Stimulated activated CD8-positive, alpha-beta memory T cell treated with anti-CD3 and anti-CD28 coated beads, Interleukin-7, amount 100 ng/mL, for 48 hours (primary cell): ENCODE measurements around the gene ITM2C.

Source experiments
- DNase-seq, 2 donors: peaks; one replicate each; pipeline ENCODE4 v3.0.0-alpha.2; 2020; ENCODE audit warnings: low read depth in 1 of 2; ENCODE audit errors: extremely low read depth in 1 of 2

Gene ITM2C

DNA sequence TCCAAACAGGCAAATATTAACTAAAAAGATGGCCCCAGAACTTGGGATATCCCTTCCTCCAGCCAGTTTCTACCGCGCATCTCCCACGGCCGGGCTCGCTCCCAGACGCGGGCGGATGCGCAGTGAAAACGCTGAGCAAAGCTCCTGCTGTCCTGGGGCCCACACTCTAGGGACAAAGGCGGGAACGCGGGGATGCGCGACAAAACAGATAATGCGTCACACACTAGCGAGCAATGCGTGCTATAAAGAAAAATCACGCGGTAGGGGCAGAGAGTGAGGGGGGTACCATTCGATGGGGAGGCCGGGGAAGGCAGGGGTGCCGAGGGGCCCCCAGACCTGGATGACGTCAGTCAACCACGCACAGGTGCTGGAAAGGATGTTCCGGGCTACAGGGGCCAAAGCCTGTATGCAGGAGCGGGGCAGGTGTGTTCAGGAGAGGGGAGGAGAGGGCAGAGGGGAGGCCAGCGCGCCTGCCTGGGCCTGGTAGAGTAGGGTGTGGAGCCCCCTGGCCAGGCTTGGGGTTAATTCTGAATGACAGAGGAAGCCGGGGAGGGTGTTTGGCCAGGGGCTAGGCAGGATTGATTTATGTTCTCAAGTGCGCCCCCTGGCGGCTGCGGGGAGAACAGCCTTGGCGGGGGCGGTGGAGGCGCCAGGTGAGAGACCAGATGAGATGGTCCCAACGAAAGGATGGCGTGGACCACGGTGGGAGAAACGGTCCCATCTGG, 14.9 kb upstream of the ITM2C start:
- DNase-seq, result peak; percentile 49 to 58

DNA sequence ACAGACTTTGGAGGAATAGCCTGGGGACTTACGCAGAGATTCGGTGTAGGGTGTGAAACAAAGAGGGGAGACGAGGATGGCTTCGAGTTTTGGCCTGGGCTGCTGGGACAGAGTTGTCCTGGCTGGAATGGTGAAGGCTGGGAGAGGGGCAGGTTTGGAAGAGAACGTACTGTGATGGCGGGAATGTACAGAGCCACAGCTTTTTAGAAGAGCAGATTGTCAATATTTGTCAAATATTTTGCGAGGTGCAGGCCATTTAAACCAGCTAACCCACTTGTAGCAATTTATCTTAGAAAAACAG, 14.4 kb upstream of the ITM2C start:
- DNase-seq, result no peak

DNA sequence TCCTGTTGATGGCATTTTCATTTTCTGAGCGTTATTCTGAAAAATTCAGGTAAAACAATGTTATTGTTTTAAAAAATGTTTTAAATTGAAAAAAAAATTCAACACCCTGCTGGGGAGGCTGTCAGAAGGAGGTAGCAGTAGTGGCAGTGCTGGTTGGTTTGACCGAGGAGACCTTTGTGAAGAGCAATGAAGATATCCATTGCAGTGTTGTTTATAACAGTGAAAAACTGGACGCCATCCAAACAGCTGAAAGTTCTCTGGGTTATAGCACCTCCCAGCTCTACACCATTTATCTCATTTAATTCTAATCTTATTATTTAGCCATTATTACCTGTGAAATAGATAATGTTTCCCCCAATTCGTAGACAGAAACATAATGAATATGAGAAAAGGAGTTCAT, 12.6 kb upstream of the ITM2C start:
- DNase-seq, result no peak

DNA sequence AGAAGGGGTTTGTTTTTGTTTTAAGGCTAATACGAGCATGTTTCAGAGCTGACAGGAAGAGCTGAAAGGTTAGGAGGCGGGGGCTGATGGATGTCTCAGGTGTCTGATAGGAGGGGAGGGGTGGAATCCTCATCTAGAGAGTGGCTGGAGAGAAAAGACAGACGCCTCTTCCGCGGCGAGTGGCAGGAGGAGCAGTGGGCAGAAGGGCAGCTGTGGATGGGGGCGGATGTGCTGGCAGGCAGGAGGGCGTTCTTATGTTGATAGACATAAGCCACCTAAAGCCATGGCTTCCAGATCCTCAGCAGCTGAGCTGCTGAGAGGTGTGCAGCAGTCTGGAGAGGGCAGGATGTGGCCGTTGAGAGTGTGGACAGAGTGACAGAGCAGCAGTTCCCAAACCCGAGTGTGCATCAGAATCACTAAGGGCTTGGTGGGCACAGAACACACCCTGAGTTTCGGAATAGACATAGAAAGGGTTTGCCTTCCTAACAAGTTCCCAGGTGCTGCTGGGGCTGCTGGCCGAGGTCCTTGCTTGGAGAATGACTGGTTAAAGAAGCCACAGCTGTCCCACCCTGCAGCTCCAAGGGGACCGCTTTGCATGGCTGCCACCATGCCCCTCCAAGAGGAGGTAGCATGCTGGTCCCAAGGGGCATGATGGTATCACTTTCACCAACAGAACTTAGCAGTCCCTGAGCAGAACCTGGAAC, 3.0 kb upstream of the ITM2C start:
- no peak for DNase-seq

DNA sequence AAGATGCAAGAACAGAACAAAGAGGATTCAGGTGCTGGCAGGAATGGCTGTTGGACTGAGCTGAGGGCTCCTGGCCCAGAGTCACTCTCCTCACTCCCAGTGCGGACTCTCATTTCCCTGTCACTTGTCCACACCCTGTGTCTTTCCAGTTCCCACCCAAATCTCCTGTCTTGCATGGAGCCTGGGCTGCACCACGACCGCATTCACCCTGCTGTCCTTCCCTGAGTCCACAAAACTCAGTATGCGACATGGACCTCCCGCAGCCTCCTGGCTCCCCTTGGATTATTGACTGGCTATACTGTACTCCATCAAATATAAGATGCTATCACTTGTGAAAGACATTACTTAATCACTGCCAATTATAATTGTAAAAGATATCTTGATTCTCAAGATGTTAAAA, 2.5 kb upstream of the ITM2C start:
- no peak for DNase-seq

DNA sequence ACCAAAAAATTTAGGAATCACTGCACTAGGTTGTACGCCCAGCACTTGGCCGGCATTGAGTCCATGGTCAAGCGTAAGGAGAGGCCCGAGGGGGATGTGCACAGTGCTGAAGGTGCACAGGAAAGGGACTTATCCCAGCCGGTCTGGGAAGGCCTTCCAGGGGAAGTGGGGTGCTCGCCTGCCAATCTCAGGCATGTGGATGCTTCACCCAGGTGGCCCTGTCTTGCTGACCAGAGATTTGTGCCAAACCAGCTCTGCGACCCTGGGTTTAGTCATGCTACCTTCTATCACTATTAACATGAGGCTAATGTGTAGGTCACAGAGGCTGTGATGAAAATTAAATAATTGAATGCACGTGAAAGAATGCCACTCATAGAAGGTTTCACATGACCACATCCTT, 1.7 kb upstream of the ITM2C start:
- no peak for DNase-seq

DNA sequence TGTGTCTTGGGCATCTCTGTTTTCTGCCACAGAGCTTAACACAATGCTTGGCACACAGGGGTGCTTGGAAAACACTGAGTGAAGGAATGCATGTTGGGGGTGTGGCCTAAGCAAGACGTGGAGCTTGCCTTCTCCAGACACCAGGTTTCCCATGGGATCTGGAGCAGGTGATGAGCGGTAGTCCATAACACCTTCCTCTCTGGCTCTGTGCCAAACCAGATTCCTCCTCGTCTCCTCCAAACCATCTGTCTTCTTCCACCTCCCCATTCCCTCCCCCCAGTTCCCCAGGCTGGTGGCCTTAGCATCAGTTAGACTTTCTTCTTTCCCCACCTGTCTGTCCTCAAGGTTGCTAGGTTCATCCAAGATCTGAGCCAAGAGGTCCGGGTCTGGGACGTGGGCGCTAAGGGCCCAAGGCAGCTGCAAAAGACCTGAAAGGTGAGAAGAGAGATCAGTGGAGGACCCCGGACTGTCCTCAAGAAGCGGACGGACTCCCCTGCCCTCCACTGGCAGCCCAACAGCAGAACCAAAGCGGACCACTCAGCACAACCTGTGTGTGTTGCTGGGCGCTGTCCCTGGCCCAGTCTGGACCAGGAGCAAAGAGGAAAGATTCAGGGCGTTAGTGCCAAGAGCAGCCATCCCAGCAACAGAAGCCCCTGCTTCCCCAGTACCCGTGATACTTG, 1.2 kb upstream of the ITM2C start:
- no peak for DNase-seq

DNA sequence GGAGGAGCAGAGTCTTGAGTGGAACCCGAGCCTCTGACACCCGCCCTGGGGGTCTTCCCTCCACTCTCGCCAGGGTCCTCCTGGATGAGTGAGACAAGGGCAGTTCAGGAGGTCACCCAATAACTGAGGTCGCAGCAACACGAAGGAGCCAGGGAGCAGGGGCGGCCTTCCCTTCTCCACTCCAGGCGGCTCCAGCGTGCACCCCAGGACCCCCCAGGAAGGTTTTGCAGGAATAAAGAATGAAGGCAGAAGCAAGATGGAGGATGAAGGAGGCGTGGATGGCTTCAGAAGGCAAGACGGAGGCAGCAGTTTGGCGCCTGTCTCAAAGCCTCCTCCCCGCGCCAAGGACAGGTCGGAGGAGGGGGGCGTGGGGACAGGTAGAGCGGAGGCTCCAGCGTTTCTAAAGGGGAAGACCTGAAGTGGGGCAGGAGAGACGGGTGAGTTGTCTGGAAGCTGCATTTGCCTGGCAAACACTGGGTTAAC, 579 bp upstream of the ITM2C start:
- DNase-seq, result no peak

DNA sequence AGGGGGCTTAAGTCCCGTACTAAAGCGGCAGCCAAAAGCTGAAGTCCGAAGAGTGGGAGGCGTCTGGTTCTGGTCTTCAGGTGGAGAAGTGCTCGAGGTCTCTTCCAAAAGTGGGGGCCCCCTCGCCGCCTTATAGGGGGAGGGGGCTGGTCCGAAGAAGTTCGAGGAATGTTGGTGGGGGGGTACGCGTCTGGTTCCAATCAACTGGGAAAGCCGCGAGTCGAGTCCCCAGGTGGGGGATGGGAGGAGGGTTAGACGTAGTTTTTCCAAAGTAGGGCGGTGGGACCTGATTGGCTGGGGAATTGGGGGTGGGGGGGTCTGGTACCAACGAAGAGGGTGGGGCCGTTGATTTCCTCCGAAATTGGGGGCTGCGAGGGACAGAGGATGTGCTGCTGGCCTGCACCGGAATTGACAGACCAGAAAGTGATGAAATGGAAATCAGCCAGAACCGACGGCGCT, 594 bp downstream of the ITM2C start:
- no peak for DNase-seq

DNA sequence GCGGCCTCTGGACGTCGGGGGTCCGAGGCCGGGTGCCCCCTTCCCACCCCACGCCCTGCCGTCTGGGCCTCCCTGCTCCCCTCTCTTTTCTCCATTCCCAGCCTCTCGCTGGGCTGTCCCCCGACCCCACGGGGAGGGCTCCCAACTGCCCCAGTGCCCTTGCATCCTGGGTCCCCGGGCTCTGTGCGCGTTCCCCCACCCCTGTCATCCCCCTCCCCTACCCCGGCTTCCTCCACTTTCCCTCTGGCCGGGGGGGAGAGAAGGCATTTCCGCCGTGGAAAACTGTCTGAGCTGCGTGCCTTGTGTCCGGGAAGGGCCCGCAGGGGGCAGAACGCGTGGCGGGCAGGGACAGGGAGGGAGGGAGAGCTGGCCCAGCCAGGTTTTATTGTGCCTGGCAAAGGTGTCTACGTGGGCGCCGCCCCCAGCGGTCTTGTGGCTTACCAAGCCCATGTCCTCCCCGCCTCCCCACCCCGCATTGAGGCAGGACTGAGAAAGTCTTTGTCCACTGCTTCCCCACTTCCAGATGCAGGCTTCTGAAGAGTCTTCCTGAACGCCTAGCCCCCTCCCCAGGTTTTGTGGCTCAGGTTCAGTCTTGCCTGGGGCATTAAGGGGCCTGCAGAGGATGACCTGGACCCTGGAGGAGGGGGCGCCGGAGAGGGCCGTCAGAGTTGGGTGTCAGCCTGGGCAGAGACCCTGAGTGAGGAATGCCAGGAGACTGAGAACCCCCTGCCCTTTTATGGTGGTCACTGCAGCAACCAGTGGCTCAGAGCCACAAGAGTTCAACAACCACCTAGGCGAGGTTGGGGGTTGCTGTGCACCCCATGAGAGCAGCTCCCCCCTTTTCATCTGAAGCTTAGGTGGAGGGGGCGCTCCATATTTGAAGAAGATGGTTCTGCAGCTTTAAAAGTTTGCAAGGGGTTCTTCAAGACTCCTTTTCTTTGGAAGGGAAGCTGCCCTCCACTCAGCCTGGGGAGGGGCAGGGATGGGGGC, 1.3 kb downstream of the ITM2C start:
- DNase-seq, result no peak

DNA sequence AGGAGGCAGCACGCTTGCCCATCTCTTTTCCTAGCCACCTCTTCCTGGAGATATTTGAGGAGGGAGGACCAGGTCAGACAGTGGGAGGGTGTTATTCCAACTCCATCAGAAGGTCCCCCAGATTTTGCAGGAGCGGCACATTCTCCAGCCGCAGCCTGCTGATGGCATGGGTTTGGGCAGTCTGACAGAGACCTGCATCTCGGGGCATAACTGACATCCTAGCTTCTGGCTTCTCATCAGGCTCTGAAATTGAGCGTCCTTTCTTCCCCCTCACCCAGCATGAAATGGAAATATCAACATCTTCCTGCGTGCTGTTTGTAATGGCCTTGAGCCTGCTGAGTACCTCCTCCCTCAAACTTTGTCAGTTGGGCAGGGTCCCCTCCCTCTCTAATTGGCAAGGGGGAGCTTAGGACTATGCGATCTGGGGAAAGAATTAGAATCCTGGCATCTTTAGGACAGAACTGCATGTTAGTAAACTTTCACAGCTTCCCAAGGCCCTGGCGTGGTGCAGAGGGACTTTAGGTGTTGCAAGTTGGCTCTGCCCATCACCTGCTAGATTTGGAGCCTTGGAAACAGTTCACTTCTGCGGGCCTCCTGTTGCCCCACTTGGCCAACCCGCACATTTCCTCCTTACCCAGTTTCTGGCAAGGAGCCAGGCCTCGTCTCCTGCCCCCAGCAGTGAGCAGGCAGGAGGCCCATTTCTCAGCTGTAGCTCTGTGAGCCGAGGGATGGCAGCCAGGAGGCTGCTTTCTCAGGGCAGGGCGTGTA, 2.2 kb downstream of the ITM2C start:
- DNase-seq, result no peak

DNA sequence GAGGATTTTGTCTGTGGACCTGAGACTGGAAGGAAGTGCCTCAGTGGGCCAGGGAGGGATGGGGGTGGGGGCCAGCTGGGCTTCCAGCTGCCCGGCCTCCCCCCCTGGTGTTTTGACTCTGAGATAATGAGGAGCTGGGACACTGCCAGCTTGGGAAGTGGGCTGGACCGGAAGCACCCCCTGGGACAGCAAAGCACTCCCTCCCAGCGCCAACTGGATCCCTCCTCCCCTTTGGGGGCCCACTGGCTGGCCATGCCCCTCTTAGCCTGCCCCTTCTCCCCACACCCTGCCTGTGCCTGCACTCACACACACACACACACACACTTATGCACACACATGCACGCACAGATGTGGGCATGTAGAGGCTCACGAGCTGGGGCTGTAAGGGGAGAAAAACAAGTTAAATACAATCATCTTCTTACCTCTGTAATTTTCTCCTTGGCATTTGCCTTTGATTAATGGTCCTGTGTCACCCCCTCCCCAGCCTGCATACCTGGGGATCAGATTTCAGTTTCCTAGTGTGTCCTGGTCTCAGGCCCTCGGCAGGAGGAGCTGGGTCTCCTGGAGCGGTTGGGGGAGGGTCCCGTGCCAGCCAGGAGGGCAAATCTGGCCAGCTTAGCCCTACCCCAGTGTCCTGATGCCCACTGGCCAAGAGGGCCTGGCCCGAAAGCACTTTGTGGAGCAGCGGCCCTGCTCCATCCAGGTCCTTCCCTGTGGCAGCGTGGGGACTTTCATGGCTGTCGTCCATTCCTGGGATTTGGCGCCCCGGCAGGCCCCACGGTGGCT, 3.6 kb downstream of the ITM2C start:
- DNase-seq, result no peak

DNA sequence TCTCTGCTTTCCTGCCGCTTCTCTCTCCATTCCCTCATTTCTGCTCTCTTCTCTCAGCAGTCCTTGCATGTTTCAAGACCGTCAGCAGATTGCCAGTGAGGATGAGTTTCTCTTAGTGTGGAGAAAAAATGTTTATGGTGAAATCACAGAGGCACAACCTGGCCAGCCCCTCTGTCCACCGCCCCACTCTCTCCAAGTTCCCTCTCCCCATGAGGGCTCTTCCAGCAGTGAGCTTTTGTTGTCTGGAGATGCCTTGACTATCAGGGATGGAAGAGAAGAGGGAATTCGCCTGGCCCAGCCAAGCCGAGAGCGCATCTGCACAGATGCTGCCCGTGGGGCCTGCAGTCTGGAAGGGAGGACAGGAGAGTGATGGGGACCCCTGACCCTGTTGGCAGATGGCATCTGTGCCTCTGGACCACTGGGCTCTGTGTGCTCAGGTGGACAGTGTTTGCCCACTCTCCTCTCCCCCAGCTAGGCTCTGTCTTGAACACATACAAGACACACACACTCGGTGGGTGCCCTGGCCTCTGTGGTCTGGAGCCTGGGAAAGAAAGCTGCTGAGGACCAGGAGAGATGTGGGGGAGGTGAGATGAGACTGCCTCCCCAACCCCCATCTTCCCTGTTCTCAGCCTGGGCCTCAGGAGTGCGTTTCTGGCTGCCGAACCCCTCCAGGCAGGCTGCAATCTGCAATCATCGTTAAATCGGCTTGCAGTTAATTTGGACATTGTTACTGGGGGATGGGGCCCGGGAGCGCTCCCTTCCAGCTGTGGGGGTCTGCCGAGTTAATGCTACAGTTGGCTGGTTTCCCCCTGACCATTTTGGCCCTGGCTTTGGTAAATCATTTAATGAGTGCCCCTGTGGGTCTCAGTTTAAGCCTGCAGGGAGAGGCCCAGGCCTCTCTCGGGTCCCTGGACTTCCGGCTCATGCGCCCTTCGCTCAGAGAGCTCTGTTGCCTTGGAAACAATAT, 4.5 kb downstream of the ITM2C start:
- no peak for DNase-seq

DNA sequence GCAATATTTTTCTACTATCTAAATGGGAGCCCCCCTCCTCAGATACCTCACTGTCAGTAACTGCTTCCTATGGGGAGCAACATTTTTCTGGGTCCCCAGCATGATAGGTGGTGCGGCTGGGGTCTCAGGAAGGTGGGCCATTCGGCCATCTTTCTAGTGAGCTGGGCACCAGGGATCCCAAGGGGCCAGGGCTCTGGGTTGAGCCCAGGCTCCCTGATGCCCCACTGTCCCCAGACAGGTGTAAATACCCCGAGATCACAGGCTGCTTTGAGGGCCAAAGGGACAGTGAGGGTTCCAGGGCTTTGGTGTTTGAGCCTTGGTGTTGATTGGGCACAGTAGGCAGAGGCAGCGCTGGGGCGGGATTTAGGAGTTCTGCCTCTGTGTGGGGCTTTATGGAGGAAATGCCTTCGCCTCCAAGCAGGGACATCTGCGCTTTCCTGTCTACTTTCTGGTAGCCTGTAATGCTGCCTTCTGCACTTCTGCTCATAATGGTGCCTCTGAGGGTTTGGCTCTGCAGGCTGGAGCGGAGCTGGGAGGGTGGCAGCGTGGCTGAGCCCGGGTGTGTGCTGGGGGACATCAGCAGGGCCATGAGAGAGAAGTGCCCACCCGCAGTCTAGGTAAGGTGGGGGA, 5.3 kb downstream of the ITM2C start:
- DNase-seq, result no peak

DNA sequence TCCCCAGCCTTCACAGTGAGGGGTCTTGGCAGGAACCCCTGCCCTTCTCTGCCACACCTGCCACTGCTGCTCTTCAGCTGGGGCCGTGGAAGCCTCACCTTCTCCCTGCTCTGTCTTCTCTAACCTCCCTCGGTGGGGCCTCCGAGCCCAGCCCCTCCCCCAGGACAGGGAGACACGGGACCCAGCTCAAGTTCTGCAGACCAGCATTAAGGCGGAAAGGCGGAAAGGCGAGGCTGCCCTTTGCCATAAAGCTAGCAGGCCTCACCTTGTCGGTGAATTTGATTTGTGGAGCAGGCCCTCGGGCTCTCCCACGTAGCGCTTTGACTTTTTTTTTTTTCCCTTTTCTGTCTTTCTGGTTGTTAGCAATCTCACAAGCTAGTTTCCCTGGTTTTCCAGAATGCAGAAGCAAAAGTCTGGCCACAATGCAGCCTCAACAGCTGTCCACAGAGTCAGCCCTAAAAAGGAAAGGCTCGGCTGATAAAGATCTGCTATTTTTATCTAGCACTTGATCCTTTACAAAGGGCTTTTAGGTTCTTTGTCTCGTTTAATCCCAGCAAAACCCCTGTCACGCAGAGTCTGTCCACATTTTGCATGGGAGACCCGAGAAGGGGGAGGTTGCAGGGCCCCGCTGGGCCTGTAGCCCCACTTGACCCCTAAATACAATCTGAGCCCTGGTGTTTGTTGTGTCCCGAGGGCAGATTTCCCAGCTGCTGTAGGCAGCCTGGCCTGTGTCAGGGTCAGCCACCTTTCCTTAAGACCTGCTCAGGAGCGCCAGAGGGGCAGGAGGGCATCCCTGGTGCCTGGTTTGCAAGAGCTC, 6.0 kb downstream of the ITM2C start:
- no peak for DNase-seq

DNA sequence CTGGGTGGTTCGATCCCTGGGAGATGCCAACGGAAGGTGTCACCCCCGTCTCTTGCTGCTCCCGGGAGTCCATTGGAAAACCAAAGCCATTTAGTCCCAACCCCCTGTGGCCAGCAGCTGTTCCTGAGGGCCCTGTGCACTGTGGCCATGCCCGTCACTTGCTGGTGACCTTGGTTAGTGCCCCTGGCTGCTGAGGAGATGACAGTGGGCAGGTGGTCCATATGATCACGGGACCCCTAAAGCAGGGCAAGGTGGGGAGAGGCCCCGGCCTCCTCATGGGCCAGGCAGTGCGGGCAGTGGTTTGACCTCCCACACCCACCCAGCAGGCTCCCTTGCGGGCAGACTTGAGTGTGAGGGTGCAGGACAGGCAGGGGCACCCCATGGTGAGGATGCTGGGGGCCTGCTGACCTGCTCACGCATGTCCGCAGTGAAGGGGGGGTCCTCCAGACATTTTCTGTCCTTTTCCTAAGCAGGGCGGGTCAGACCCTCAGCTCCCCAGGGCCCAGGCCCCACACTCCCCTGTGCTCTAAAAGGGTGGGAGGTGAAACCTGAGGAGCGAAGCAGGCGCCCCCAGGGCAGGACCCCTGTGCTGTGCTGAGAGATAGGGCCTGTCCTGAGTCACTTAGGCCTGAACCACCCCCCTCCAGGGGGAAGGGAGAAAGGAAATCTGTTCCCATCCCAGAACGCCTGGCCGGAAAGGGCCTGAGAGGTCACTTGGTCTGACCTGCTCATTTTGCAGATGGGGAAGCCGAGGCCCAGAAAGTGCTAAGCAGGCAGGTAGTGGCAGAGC, 6.8 kb downstream of the ITM2C start:
- no peak for DNase-seq
